HepG2 (cell line): ENCODE results near the gene OBP2B. TPM values are rescaled to one million over a fixed set of nuclear protein-coding genes. Genes with fewer than 3 reads are reported as not detected.

Experiments used
- ATAC-seq: fragments of 200-7000 bp; cut with Tn5 transposase; 3 replicates; pipeline ENCODE4 v1.9.1; 2020; ENCODE audit warnings: mild to moderate bottlenecking, moderate library complexity
- BruUV-seq: library from RNA; stranded (reverse); fragments of 400-500 nt; replicated peaks from 2 replicates; lab custom pipeline; 2021; lab: Mats Ljungman, UMichigan
- CTCF ChIA-PET: fragments of 300-600 bp; formaldehyde crosslinking; extraction: SDS; loops from one replicate; lab custom pipeline; 2021; ENCODE audit warnings: low total read pairs, inconsistent platforms, low intra/inter-chr PET ratio; lab: Yijun Ruan, JAX
- POLR2A ChIA-PET: fragments of 350-600 bp; sonication (Branson Sonifier 250); formaldehyde crosslinking; loops from one replicate; lab custom pipeline; 2020; ENCODE audit warnings: antibody characterized with exemption, inconsistent platforms; lab: Yijun Ruan, JAX
- DNase-seq: peaks from one replicate; pipeline ENCODE4 v3.0.0-alpha.2; 2015; ENCODE audit warnings: low spot score
- FAIRE-seq: peaks from 3 replicates; lab custom pipeline; 2011; peaks lifted over from hg19 to GRCh38; lab: Jason Lieb, UNC
- H2AFZ ChIP-seq: one replicate; pipeline ENCODE4 v1.6.1; 2011; ENCODE audit warnings: low read length, inconsistent platforms
- H3K27ac ChIP-seq: fragments of 300-600 bp; 3 replicates; pipeline ENCODE4 v1.8.0; 2011; ENCODE audit warnings: mixed run types, mild to moderate bottlenecking, mixed read lengths, low read length, inconsistent platforms; ENCODE audit not compliant: insufficient read depth; ENCODE audit errors: extremely low read length
- H3K27me3 ChIP-seq, 2 experiments: fragments of 200-600 bp in 1 of 2; 2 replicates in 1 of 2; 3 replicates in 1 of 2; pipeline versions ENCODE4 v1.6.0 to v1.8.0; 2011; ENCODE audit warnings: low read length in 2 of 2, mild to moderate bottlenecking in 2 of 2, moderate library complexity in 2 of 2, inconsistent platforms in 1 of 2; ENCODE audit not compliant: insufficient read depth in 2 of 2, control insufficient read depth in 1 of 2
- H3K36me3 ChIP-seq, 2 experiments: fragments of 200-600 bp in 1 of 2; replicated peaks in 1 of 2; 2 replicates in 1 of 2; 3 replicates in 1 of 2; pipeline versions ENCODE4 v1.5.1 to v1.8.0; 2011; ENCODE audit warnings: low read length in 2 of 2, inconsistent platforms in 1 of 2; ENCODE audit not compliant: insufficient read depth in 2 of 2, control insufficient read depth in 1 of 2
- H3K4me1 ChIP-seq: 2 replicates; pipeline ENCODE4 v1.5.1; 2012; ENCODE audit warnings: low read length, inconsistent platforms; ENCODE audit not compliant: insufficient read depth
- H3K4me2 ChIP-seq: 2 replicates; pipeline ENCODE4 v1.6.0; 2011; ENCODE audit warnings: low read depth, low read length, inconsistent platforms
- H3K4me3 ChIP-seq, 3 experiments: fragments of 200-600 bp in 1 of 3; sonication (generic), shearing (Covaris generic) in 1 of 3; replicated peaks in 1 of 3; 2 replicates each; pipeline ENCODE4 v1.5.1; 2011 to 2016; ENCODE audit warnings: low read length in 3 of 3, inconsistent platforms in 2 of 3, low read depth in 2 of 3, mild to moderate bottlenecking in 2 of 3, control low read depth in 1 of 3, mixed read lengths in 1 of 3; ENCODE audit not compliant: insufficient read depth in 1 of 3
- H3K79me2 ChIP-seq: one replicate; pipeline ENCODE4 v1.6.1; 2011; ENCODE audit warnings: low read length, inconsistent platforms; ENCODE audit not compliant: insufficient read depth
- H3K9ac ChIP-seq: 2 replicates; pipeline ENCODE4 v1.6.0; 2011; ENCODE audit warnings: mild to moderate bottlenecking, low read depth, low read length, inconsistent platforms; ENCODE audit not compliant: insufficient read depth
- H3K9me3 ChIP-seq: 2 replicates; pipeline ENCODE4 v1.5.1; 2012; ENCODE audit warnings: mild to moderate bottlenecking, low read length
- H4K20me1 ChIP-seq: 2 replicates; pipeline ENCODE4 v1.6.0; 2011; ENCODE audit warnings: inconsistent platforms, mild to moderate bottlenecking, low read length, moderate library complexity; ENCODE audit not compliant: insufficient read depth
- ATF1 ChIP-seq: IDR thresholded peaks from 2 replicates; pipeline ENCODE4 v1.6.1; 2016; ENCODE audit warnings: mild to moderate bottlenecking, control low read depth
- BHLHE40 ChIP-seq: IDR thresholded peaks from 2 replicates; pipeline ENCODE4 v1.6.1; 2011; ENCODE audit warnings: low read length, improper control_type of control experiment
- FOSL2 ChIP-seq: sonication (generic); formaldehyde crosslinking; IDR thresholded peaks from 2 replicates; pipeline ENCODE4 v1.4.0; 2020; ENCODE audit warnings: missing genetic modification reagents
- HNF4A ChIP-seq: sonication (generic); formaldehyde crosslinking; IDR thresholded peaks from 2 replicates; pipeline ENCODE4 v1.4.0; 2020; ENCODE audit warnings: missing genetic modification reagents
- HNF4G ChIP-seq, 2 experiments: sonication (generic) in 1 of 2; formaldehyde crosslinking in 1 of 2; IDR thresholded peaks; 2 replicates each; pipeline versions ENCODE4 v1.4.0 to v1.6.1; 2011 to 2020; ENCODE audit warnings: borderline replicate concordance in 2 of 2, low read depth in 2 of 2, mild to moderate bottlenecking in 2 of 2, low read length in 1 of 2, missing genetic modification reagents in 1 of 2, moderate library complexity in 1 of 2
- KDM4B ChIP-seq: sonication (generic); formaldehyde crosslinking; IDR thresholded peaks from 2 replicates; pipeline ENCODE4 v1.4.0; 2020; ENCODE audit warnings: missing genetic modification reagents
- MAFF ChIP-seq: IDR thresholded peaks from 2 replicates; pipeline ENCODE4 v1.6.1; 2011; ENCODE audit warnings: low read depth, low read length, improper control_type of control experiment
- MAFK ChIP-seq, 2 experiments: IDR thresholded peaks in 1 of 2; conservative IDR thresholded peaks in 1 of 2; 2 replicates each; pipeline ENCODE4 v1.6.1; 2011; ENCODE audit warnings: improper control_type of control experiment in 2 of 2, low read length in 2 of 2
- MAX ChIP-seq: IDR thresholded peaks from 2 replicates; pipeline ENCODE4 v1.6.1; 2012; ENCODE audit warnings: inconsistent platforms
- MXI1 ChIP-seq: IDR thresholded peaks from 3 replicates; pipeline ENCODE4 v1.6.1; 2012; ENCODE audit warnings: low read depth, low read length, inconsistent platforms, borderline replicate concordance
- NFE2L2 ChIP-seq: fragments of 150-350 bp; IDR thresholded peaks from 2 replicates; pipeline ENCODE4 v1.6.1; 2014; ENCODE audit warnings: low read length
- PATZ1 ChIP-seq: sonication (generic); formaldehyde crosslinking; IDR thresholded peaks from 2 replicates; pipeline ENCODE4 v1.4.0; 2020; ENCODE audit warnings: missing genetic modification reagents
- PITX1 ChIP-seq: sonication (generic); formaldehyde crosslinking; IDR thresholded peaks from 2 replicates; pipeline ENCODE4 v1.5.1; 2020; ENCODE audit warnings: mild to moderate bottlenecking, missing genetic modification reagents
- RARA ChIP-seq: IDR thresholded peaks from 2 replicates; pipeline ENCODE4 v1.6.1; 2016; ENCODE audit warnings: missing genetic modification reagents, missing compliant biosample characterization
- SALL1 ChIP-seq: sonication (generic); formaldehyde crosslinking; IDR thresholded peaks from 2 replicates; pipeline ENCODE4 v1.8.0; 2022; ENCODE audit warnings: mild to moderate bottlenecking, missing genetic modification reagents
- SAP130 ChIP-seq: IDR thresholded peaks from 2 replicates; pipeline ENCODE4 v1.6.1; 2016; ENCODE audit warnings: low read depth
- ZNF292 ChIP-seq: sonication (generic); formaldehyde crosslinking; IDR thresholded peaks from 2 replicates; pipeline ENCODE4 v1.8.1; 2022; ENCODE audit warnings: mild to moderate bottlenecking, low read depth, missing genetic modification reagents, borderline replicate concordance
- ZNF816 ChIP-seq: sonication (generic); formaldehyde crosslinking; IDR thresholded peaks from 2 replicates; pipeline ENCODE4 v1.8.0; 2022; ENCODE audit warnings: missing genetic modification reagents, mild to moderate bottlenecking, borderline replicate concordance
- ZSCAN25 ChIP-seq: sonication (generic); formaldehyde crosslinking; IDR thresholded peaks from 2 replicates; pipeline ENCODE4 v1.8.0; 2022; ENCODE audit warnings: mild to moderate bottlenecking, missing genetic modification reagents
- WGBS: methylation state at CpG from one replicate; pipeline ENCODE4 v1.1.6; 2017; ENCODE audit warnings: low lambda C conversion rate; 5-methylcytosine and 5-hydroxymethylcytosine counted together
- in situ Hi-C: cut with HindIII; loops from 2 replicates; pipeline ENCODE4 v1.10.0; 2017; ENCODE audit warnings: low pct_unique_long_range_greater_than_20kb; ENCODE audit not compliant: extremely low pct_ligation_motif_present
- intact Hi-C: fragments of 100-400 bp; cut with micrococcal nuclease; formaldehyde crosslinking; loops from one replicate; pipeline ENCODE4 v1.10.0; 2022; ENCODE audit not compliant: unreplicated experiment
- polyA plus RNA-seq, 8 experiments: library from polyadenylated mRNA; depleted of rRNA in 3 of 8; stranded (reverse) in 7 of 8; unstranded in 1 of 8; fragments of >200 nt; fragmentation: Illumina TruSeq in 4 of 8; extraction: Trizol in 4 of 8; gene quantifications; 2 replicates each; pipeline versions ENCODE4 v1.2.1 to v1.2.3, GENCODE V29; 2011 to 2016; ENCODE audit warnings: low read depth in 4 of 8, missing spikeins in 1 of 8, mixed read lengths in 1 of 8; ENCODE audit not compliant: insufficient read depth in 1 of 8
- total RNA-seq, 5 experiments: library from RNA; depleted of rRNA; stranded (reverse); fragments of >200 nt; fragmentation: Illumina TruSeq; extraction: Trizol; gene quantifications; 2 replicates each; pipeline ENCODE4 v1.2.3, GENCODE V29; 2016; ENCODE audit warnings: low read depth in 1 of 5
- TF ChIP-seq, protein P1 (sequence below): sonication (generic); formaldehyde crosslinking; IDR thresholded peaks from 2 replicates; pipeline ENCODE4 v1.5.1; 2020; ENCODE audit warnings: mild to moderate bottlenecking, moderate library complexity, missing genetic modification reagents

Gene OBP2B
- total and polyA plus RNA-seq, 2 of the 13 experiments (the other 11 are each of a cell fraction or from before 2014, with no cell fraction given): not detected

DNA sequence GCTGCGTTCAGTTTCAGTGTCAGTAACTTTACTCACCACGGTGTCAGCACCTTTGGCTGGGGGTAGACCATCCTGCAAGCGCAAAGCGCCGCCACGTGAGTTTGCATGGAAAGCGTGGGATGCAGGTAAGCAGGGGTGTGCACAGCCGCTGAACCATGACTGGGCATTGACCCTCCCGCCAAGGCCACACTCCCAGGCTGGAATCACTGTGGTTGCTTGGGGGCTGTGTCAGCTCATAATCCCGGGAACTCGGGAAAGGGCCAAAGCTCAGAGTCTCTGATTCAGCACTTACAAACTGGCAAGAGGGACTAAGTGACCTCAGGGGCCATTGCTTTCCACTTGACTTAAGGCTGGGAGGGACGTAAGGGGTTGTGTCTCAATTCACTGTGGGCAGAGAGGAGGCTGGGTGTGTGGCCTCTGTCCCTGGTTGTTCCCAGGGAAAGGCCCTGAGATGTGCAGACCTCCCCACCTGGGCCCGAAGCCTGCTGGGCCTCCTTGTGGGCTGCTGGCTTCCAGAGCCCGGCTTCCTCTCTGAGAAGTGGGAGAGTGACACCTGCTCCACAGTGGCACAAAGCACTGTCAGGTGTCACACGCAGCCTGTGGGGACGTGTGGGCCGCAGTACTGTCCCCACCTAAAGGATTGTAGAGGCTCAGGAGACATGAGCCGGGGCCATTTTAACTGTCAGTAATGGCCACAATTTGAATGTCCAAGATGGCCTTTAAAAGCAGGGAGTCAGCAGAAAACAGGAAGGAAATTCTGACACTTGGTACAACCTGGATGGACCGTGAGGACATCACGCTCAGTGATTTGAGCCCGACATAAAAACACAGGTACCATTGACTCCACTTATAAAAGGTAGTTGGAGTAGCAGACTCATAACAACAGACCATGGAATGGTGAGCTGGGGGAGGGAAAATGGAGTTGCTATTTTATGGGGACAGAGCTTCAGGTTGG, 49.3 kb upstream of the OBP2B start:
- Histone ChIP-seq H3K9me3 (no peaks in the 10 kb centered on the region; the same call in 1 of the 2 replicates), H3K4me3 (no peak overlapping the region), H3K79me2 (no peaks in the 10 kb centered on the region), H3K36me3 (no peaks in the 10 kb centered on the region), H4K20me1 (no peaks in the 10 kb centered on the region), H2AFZ (no peak overlapping the region), H3K4me2 (peak overlapping the region; percentile 29), H3K9ac (no peak overlapping the region), H3K27me3 (0 out of 5 replicates have a peak, but pooled peaks cover 2 to 4% of the 10 kb centered on the region in 2 experiments), H3K4me1 (peaks cover 15% of the 10 kb centered on the region), H3K27ac (no peak overlapping the region)
- peak; percentile 34 for DNase-seq
- ChIA-PET CTCF (no interaction called here), POLR2A (interaction anchor here (0.6 kb wide), 1 partner anchor 56 kb away, joined by 3 read pairs; no protein-coding TSS in a partner anchor)
- ATAC-seq: peak; percentile 85
- FAIRE-seq: no peak
- intact Hi-C loops: no loop called here
- BruUV-seq: no TSS peak
- in situ Hi-C loops: no loop called here
- WGBS: 48% methylated on average over 15 of the region's 21 CpGs
- TF ChIP-seq MXI1 (0 out of 3 replicates have a peak, but pooled peaks have one; percentile 14), ATF1 (CRISPR knock-in tag) (no peak), PITX1 (peak; percentile 56; the same call in 1 of the 2 replicates), BHLHE40 (peak; percentile 75), HNF4G (IDR thresholded peaks at IDR 0.05; ENCODE audit: borderline replicate concordance, low read depth, low read length) (peak; percentile 16; the same call in 1 of the 2 replicates), HNF4G (CRISPR knock-in tag; IDR thresholded peaks at IDR 0.05; ENCODE audit: borderline replicate concordance, low read depth) (no peak), HNF4A (CRISPR knock-in tag) (peak; percentile 64), SAP130 (CRISPR knock-in tag) (peak; percentile 31; the same call in 1 of the 2 replicates), ZSCAN25 (CRISPR knock-in tag) (0 out of 2 replicates have a peak, but pooled peaks have one; percentile 33), MAX (peak; percentile 44; the same call in 1 of the 2 replicates), NFE2L2 (peak; percentile 20; the same call in 1 of the 2 replicates), RARA (CRISPR knock-in tag) (peak; percentile 43), PATZ1 (CRISPR knock-in tag) (0 out of 2 replicates have a peak, but pooled peaks have one; percentile 25), ZNF816 (no peak), ZNF292 (CRISPR knock-in tag) (0 out of 2 replicates have a peak, but pooled peaks have one; percentile 43), MAFK (conservative IDR thresholded peaks at IDR 0.05 in 1 of 2, IDR thresholded peaks at IDR 0.05 in 1 of 2; ENCODE audit: low read length in 2 of 2) (peak; percentile 52 to 60), KDM4B (CRISPR knock-in tag) (no peak), MAFF (peak; percentile 55), SALL1 (CRISPR knock-in tag) (peak; percentile 45; the same call in 1 of the 2 replicates), FOSL2 (CRISPR knock-in tag) (peak; percentile 14; the same call in 1 of the 2 replicates)
- TF ChIP-seq, protein P1, sequence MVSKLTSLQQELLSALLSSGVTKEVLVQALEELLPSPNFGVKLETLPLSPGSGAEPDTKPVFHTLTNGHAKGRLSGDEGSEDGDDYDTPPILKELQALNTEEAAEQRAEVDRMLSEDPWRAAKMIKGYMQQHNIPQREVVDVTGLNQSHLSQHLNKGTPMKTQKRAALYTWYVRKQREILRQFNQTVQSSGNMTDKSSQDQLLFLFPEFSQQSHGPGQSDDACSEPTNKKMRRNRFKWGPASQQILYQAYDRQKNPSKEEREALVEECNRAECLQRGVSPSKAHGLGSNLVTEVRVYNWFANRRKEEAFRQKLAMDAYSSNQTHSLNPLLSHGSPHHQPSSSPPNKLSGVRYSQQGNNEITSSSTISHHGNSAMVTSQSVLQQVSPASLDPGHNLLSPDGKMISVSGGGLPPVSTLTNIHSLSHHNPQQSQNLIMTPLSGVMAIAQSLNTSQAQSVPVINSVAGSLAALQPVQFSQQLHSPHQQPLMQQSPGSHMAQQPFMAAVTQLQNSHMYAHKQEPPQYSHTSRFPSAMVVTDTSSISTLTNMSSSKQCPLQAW (CRISPR knock-in tag): peak; percentile 28; the same call in 1 of the 2 replicates
